Karpas-422 (cell line): ENCODE measurements around the gene OLIG1. TPM values are rescaled to one million over a fixed set of nuclear protein-coding genes. Genes with fewer than 3 reads are reported as not detected.

ENCODE experiments used
- DNase-seq: peaks from one replicate; pipeline ENCODE4 v3.0.0-alpha.2; 2015
- H2AFZ ChIP-seq: fragments of 200-600 bp; sonication (generic); 2 replicates; pipeline ENCODE4 v1.6.1; 2014; ENCODE audit warnings: antibody characterized with exemption, low read length, mixed read lengths
- H3K27ac ChIP-seq: fragments of 200-600 bp; sonication (generic); 2 replicates; pipeline ENCODE4 v1.5.1; 2014; ENCODE audit warnings: mild to moderate bottlenecking, low read length, moderate library complexity
- H3K27me3 ChIP-seq: fragments of 200-600 bp; sonication (generic); 2 replicates; pipeline ENCODE4 v1.6.1; 2014; ENCODE audit warnings: low read length, mixed read lengths
- H3K36me3 ChIP-seq: fragments of 200-600 bp; sonication (generic); 2 replicates; pipeline ENCODE4 v1.6.1; 2014; ENCODE audit warnings: low read length, mixed read lengths; ENCODE audit not compliant: insufficient read depth
- H3K4me1 ChIP-seq: fragments of 200-600 bp; sonication (generic); 2 replicates; pipeline ENCODE4 v1.6.1; 2014; ENCODE audit warnings: mild to moderate bottlenecking, low read length, mixed read lengths
- H3K4me2 ChIP-seq: fragments of 200-600 bp; sonication (generic); 2 replicates; pipeline ENCODE4 v1.6.1; 2014; ENCODE audit warnings: low read length, low read depth, mild to moderate bottlenecking; ENCODE audit not compliant: poor library complexity, severe bottlenecking
- H3K4me3 ChIP-seq: fragments of 200-600 bp; sonication (generic); 2 replicates; pipeline ENCODE4 v1.5.1; 2014; ENCODE audit warnings: mild to moderate bottlenecking, antibody characterized with exemption, low read length, mixed read lengths
- H3K79me2 ChIP-seq: fragments of 200-600 bp; sonication (generic); 2 replicates; pipeline ENCODE4 v1.6.1; 2014; ENCODE audit warnings: mild to moderate bottlenecking, low read length, mixed read lengths
- H3K9ac ChIP-seq: fragments of 200-600 bp; sonication (generic); 2 replicates; pipeline ENCODE4 v1.6.0; 2014; ENCODE audit warnings: low read length
- H3K9me2 ChIP-seq: fragments of 200-600 bp; sonication (generic), shearing (Covaris generic); replicated peaks from 2 replicates; pipeline ENCODE4 v1.6.0; 2014; ENCODE audit warnings: mild to moderate bottlenecking, low read length, moderate library complexity; ENCODE audit not compliant: insufficient read depth
- H3K9me3 ChIP-seq: fragments of 300-700, 200-600 bp; sonication (generic); 2 replicates; pipeline ENCODE4 v1.6.1; 2014; ENCODE audit warnings: low read length, mixed read lengths
- H4K20me1 ChIP-seq: fragments of 200-600 bp; sonication (generic); 2 replicates; pipeline ENCODE4 v1.6.1; 2014; ENCODE audit warnings: mild to moderate bottlenecking, antibody characterized with exemption, low read length, low read depth; ENCODE audit not compliant: insufficient read depth
- total RNA-seq: library from RNA; depleted of rRNA; stranded (reverse); fragments of >200 nt; shearing (Covaris generic); gene quantifications from 2 replicates; pipeline ENCODE4 v1.2.3, GENCODE V29; 2014; ENCODE audit warnings: low replicate concordance

Gene OLIG1
- total RNA-seq, 1 experiment from 2014 or later, result not detected

GRCh38 chr21:33024201-33025103 is 45.5 kb upstream of the OLIG1 start:
- Histone ChIP-seq H3K4me3 (no peak overlapping the region), H3K9me3 (no peaks in the 10 kb centered on the region), H3K36me3 (no peaks in the 10 kb centered on the region), H3K9ac (no peak overlapping the region), H3K4me1 (no peaks in the 10 kb centered on the region), H4K20me1 (no peaks in the 10 kb centered on the region), H3K27me3 (no peaks in the 10 kb centered on the region), H3K4me2 (no peak overlapping the region), H3K27ac (no peak overlapping the region), H3K79me2 (no peaks in the 10 kb centered on the region), H3K9me2 (no peaks in the 10 kb centered on the region), H2AFZ (no peak overlapping the region)
- DNase-seq, result no peak

- Histone ChIP-seq H3K4me2 (no peak overlapping the region), H3K4me3 (no peak overlapping the region), H3K27ac (no peak overlapping the region), H3K36me3 (no peaks in the 10 kb centered on the region), H3K4me1 (no peaks in the 10 kb centered on the region), H3K27me3 (no peaks in the 10 kb centered on the region), H3K79me2 (no peaks in the 10 kb centered on the region), H3K9me2 (no peaks in the 10 kb centered on the region), H4K20me1 (no peaks in the 10 kb centered on the region), H3K9ac (no peak overlapping the region), H3K9me3 (no peaks in the 10 kb centered on the region), H2AFZ (no peak overlapping the region)
- DNase-seq, result no peak
Measured at GRCh38 chr21:33025106-33025488, 44.8 kb upstream of the OLIG1 start.

GRCh38 chr21:33025489-33026442 is 44.2 kb upstream of the OLIG1 start, which contains the start of gene OLIG2:
Gene OLIG2 (plus strand): TSS chr21:33025935. CDS start chr21:33026863, 928 bp downstream.
- no peaks in the 10 kb centered on the region for H3K9me3 ChIP-seq
- no peaks in the 10 kb centered on the region for H3K36me3 ChIP-seq
- DNase-seq, result no peak
- no peak within 1 kb of the TSS for H3K4me3 ChIP-seq
- H3K4me2 ChIP-seq, result no peak within 1 kb of the TSS
- H3K9me2 ChIP-seq, result no peaks in the 10 kb centered on the region
- no peak within 1 kb of the TSS for H3K9ac ChIP-seq
- no peak within 1 kb of the TSS for H3K27ac ChIP-seq
- H3K27me3 ChIP-seq, result no peaks in the 10 kb centered on the region
- H4K20me1 ChIP-seq, result no peaks in the 10 kb centered on the region
- no peaks in the 10 kb centered on the region for H3K79me2 ChIP-seq
- H2AFZ ChIP-seq, result no peak within 1 kb of the TSS
- no peaks in the 10 kb centered on the region for H3K4me1 ChIP-seq

- Histone ChIP-seq H3K27me3 (no peaks in the 10 kb centered on the region), H3K4me2 (no peak overlapping the region), H3K79me2 (no peaks in the 10 kb centered on the region), H3K9me2 (no peaks in the 10 kb centered on the region), H3K9ac (no peak overlapping the region), H3K4me3 (no peak overlapping the region), H4K20me1 (no peaks in the 10 kb centered on the region), H3K9me3 (no peaks in the 10 kb centered on the region), H3K27ac (no peak overlapping the region), H3K4me1 (no peaks in the 10 kb centered on the region), H2AFZ (no peak overlapping the region), H3K36me3 (no peaks in the 10 kb centered on the region)
- DNase-seq, result no peak
Measured at GRCh38 chr21:33026443-33026858, 43.5 kb upstream of the OLIG1 start.

DNA sequence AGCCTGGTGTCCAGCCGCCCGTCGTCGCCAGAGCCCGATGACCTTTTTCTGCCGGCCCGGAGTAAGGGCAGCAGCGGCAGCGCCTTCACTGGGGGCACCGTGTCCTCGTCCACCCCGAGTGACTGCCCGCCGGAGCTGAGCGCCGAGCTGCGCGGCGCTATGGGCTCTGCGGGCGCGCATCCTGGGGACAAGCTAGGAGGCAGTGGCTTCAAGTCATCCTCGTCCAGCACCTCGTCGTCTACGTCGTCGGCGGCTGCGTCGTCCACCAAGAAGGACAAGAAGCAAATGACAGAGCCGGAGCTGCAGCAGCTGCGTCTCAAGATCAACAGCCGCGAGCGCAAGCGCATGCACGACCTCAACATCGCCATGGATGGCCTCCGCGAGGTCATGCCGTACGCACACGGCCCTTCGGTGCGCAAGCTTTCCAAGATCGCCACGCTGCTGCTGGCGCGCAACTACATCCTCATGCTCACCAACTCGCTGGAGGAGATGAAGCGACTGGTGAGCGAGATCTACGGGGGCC is 43.0 kb upstream of the OLIG1 start:
- no peaks in the 10 kb centered on the region for H3K79me2 ChIP-seq
- H4K20me1 ChIP-seq, result no peaks in the 10 kb centered on the region
- H3K27ac ChIP-seq, result no peak overlapping the region
- no peak overlapping the region for H3K4me3 ChIP-seq
- no peaks in the 10 kb centered on the region for H3K27me3 ChIP-seq
- H3K4me1 ChIP-seq, result no peaks in the 10 kb centered on the region
- H3K4me2 ChIP-seq, result no peak overlapping the region
- no peak overlapping the region for H2AFZ ChIP-seq
- no peaks in the 10 kb centered on the region for H3K9me3 ChIP-seq
- H3K9ac ChIP-seq, result no peak overlapping the region
- no peak for DNase-seq
- no peaks in the 10 kb centered on the region for H3K9me2 ChIP-seq
- H3K36me3 ChIP-seq, result no peaks in the 10 kb centered on the region

GRCh38 chr21:33027401-33028286 is 42.3 kb upstream of the OLIG1 start:
- no peak for DNase-seq
- H3K9ac ChIP-seq, result no peak overlapping the region
- no peaks in the 10 kb centered on the region for H3K4me1 ChIP-seq
- no peak overlapping the region for H2AFZ ChIP-seq
- no peak overlapping the region for H3K27ac ChIP-seq
- no peaks in the 10 kb centered on the region for H3K79me2 ChIP-seq
- no peak overlapping the region for H3K4me2 ChIP-seq
- no peaks in the 10 kb centered on the region for H4K20me1 ChIP-seq
- H3K9me3 ChIP-seq, result no peaks in the 10 kb centered on the region
- no peaks in the 10 kb centered on the region for H3K36me3 ChIP-seq
- H3K4me3 ChIP-seq, result no peak overlapping the region
- no peaks in the 10 kb centered on the region for H3K9me2 ChIP-seq
- no peaks in the 10 kb centered on the region for H3K27me3 ChIP-seq

- no peak overlapping the region for H3K9ac ChIP-seq
- no peaks in the 10 kb centered on the region for H3K4me1 ChIP-seq
- no peaks in the 10 kb centered on the region for H3K9me3 ChIP-seq
- H4K20me1 ChIP-seq, result no peaks in the 10 kb centered on the region
- H3K4me3 ChIP-seq, result no peak overlapping the region
- no peaks in the 10 kb centered on the region for H3K9me2 ChIP-seq
- no peaks in the 10 kb centered on the region for H3K27me3 ChIP-seq
- H3K36me3 ChIP-seq, result no peaks in the 10 kb centered on the region
- no peak overlapping the region for H3K27ac ChIP-seq
- no peak for DNase-seq
- H2AFZ ChIP-seq, result no peak overlapping the region
- no peak overlapping the region for H3K4me2 ChIP-seq
- H3K79me2 ChIP-seq, result no peaks in the 10 kb centered on the region
Measured at GRCh38 chr21:33028287-33028670, 41.7 kb upstream of the OLIG1 start.
